HL-60 (cell line): Measurements from ENCODE around the gene LIN52.

ENCODE experiments used
- DNase-seq, 2 experiments: peaks; one replicate each; pipeline ENCODE4 v3.0.0-alpha.2; 2010 to 2020; ENCODE audit warnings: low read depth in 1 of 2, low spot score in 1 of 2
- H3K27ac ChIP-seq: fragments of 250-450 bp; sonication (Bioruptor Pico); replicated peaks from 2 replicates; pipeline ENCODE4 v1.5.1; 2020; ENCODE audit warnings: mild to moderate bottlenecking, moderate library complexity
- H3K27me3 ChIP-seq: fragments of 250-450 bp; sonication (Bioruptor Pico); 2 replicates; pipeline ENCODE4 v1.5.1; 2021; ENCODE audit warnings: mild to moderate bottlenecking, moderate library complexity; ENCODE audit not compliant: insufficient read depth, poor library complexity, severe bottlenecking
- H3K4me3 ChIP-seq: replicated peaks from 2 replicates; pipeline ENCODE4 v1.5.1; 2011; ENCODE audit warnings: mild to moderate bottlenecking, control low read depth, low read length; ENCODE audit not compliant: insufficient read depth
- GABPA ChIP-seq: IDR thresholded peaks from 2 replicates; pipeline ENCODE4 v1.6.1; 2012; ENCODE audit warnings: low read depth
- POLR2AphosphoS5 ChIP-seq: IDR thresholded peaks from 2 replicates; pipeline ENCODE4 v1.6.1; 2012; ENCODE audit warnings: low read depth
- SPI1 ChIP-seq: IDR thresholded peaks from 2 replicates; pipeline ENCODE4 v1.6.1; 2012; ENCODE audit warnings: low read depth, mild to moderate bottlenecking, borderline replicate concordance
- TF ChIP-seq, protein P1 (sequence below): IDR thresholded peaks from 2 replicates; pipeline ENCODE4 v1.6.1; 2012; ENCODE audit warnings: low read depth; ENCODE audit not compliant: insufficient replicate concordance
- TF ChIP-seq, protein P2 (sequence below): IDR thresholded peaks from one replicate; pipeline ENCODE4 v1.5.1; 2011; ENCODE audit warnings: low read length, control low read depth, inconsistent platforms; ENCODE audit not compliant: insufficient read depth

Gene LIN52

DNA sequence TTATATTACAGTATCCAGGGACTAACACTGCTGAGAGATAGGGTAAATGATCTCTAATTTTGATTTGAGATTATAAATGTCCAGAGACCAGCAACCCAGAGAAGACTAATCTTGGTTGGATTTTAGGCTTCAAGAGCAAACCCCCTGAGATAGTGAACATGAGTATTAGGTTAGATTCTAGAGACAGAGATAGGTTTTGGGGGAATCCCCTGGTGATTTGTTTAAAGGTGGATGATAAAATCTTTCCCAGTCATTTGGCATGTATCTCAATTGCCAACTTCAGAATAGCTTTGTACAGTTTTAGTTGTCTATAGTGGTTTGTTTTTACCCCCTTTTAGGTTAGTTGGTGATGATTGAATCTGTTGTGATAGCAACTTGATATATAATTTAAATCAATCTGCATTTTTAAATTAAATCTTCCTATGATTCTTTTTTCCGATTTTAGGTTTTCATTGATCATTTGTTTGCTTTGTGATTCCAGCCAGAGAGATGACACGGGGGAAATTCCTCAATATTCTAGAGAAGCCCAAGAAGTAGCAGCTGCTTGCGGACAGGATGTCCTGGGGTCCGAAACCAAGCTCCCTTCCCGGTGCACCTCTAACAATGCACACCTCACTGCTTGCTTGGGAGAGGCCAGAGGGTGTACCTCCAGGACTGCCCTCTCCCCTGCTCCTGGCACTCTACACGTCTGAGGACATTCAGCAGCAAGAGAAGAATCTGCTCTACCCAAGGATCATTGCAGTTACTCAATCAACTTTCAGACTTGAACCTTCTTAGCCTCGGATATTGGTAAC is 113.9 kb downstream of the LIN52 start:
- no peak overlapping the region for H3K27ac ChIP-seq
- H3K4me3 ChIP-seq: no peak overlapping the region
- no peak for DNase-seq
- H3K27me3 ChIP-seq: no peaks in the 10 kb centered on the region
- TF ChIP-seq, protein P1, sequence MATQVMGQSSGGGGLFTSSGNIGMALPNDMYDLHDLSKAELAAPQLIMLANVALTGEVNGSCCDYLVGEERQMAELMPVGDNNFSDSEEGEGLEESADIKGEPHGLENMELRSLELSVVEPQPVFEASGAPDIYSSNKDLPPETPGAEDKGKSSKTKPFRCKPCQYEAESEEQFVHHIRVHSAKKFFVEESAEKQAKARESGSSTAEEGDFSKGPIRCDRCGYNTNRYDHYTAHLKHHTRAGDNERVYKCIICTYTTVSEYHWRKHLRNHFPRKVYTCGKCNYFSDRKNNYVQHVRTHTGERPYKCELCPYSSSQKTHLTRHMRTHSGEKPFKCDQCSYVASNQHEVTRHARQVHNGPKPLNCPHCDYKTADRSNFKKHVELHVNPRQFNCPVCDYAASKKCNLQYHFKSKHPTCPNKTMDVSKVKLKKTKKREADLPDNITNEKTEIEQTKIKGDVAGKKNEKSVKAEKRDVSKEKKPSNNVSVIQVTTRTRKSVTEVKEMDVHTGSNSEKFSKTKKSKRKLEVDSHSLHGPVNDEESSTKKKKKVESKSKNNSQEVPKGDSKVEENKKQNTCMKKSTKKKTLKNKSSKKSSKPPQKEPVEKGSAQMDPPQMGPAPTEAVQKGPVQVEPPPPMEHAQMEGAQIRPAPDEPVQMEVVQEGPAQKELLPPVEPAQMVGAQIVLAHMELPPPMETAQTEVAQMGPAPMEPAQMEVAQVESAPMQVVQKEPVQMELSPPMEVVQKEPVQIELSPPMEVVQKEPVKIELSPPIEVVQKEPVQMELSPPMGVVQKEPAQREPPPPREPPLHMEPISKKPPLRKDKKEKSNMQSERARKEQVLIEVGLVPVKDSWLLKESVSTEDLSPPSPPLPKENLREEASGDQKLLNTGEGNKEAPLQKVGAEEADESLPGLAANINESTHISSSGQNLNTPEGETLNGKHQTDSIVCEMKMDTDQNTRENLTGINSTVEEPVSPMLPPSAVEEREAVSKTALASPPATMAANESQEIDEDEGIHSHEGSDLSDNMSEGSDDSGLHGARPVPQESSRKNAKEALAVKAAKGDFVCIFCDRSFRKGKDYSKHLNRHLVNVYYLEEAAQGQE: no peak
- no peak for TF ChIP-seq SPI1

DNA sequence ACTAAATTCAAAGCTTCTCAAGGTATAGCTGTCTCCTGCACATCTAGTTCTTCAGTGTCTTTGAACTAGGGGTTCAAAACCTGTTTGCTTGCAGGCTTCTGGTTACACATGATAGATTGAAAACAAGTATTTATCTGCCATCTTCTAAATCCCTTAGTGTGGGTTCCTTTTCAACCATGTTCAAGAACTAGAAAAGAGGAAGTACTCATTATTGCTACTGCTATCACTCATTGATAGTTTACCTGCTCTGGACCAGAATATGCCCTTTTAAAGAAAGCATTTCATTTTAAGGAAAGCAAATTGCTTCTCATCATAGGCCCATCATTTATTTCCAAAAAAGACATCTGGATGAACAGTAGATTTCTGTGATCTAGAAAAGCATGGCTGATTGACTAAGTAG is 117.4 kb downstream of the LIN52 start:
- TF ChIP-seq, protein P2, sequence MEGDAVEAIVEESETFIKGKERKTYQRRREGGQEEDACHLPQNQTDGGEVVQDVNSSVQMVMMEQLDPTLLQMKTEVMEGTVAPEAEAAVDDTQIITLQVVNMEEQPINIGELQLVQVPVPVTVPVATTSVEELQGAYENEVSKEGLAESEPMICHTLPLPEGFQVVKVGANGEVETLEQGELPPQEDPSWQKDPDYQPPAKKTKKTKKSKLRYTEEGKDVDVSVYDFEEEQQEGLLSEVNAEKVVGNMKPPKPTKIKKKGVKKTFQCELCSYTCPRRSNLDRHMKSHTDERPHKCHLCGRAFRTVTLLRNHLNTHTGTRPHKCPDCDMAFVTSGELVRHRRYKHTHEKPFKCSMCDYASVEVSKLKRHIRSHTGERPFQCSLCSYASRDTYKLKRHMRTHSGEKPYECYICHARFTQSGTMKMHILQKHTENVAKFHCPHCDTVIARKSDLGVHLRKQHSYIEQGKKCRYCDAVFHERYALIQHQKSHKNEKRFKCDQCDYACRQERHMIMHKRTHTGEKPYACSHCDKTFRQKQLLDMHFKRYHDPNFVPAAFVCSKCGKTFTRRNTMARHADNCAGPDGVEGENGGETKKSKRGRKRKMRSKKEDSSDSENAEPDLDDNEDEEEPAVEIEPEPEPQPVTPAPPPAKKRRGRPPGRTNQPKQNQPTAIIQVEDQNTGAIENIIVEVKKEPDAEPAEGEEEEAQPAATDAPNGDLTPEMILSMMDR: no peak

DNA sequence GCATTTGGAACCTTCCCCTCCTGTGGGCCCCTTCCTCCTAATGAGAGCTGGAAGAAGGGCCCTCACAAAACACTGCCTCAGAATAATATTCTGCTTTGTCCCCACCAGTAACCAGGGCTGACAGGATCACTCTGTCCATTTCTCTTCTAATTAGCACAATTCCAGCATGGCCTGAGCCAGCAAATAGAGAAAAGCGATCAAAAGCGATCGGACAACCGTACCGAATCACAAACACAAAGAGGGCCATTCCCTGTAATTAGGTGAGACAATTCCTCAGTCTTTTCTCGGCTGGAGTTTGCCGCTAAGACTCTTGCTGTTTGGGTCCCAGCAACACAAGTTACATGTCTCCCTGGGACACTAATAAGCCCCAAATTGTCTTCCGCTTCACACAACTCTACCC is 118.9 kb downstream of the LIN52 start:
- no peaks in the 10 kb centered on the region for H3K27me3 ChIP-seq
- DNase-seq: no peak
- H3K27ac ChIP-seq: no peak overlapping the region
- H3K4me3 ChIP-seq: no peak overlapping the region
- TF ChIP-seq, protein P1: no peak
- TF ChIP-seq SPI1 (no peak), POLR2AphosphoS5 (no peak), GABPA (no peak)
- TF ChIP-seq, protein P2: no peak

More for the DNA sequence above, 117.4 kb downstream of the LIN52 start:
- Histone ChIP-seq H3K27ac (no peak overlapping the region), H3K27me3 (no peaks in the 10 kb centered on the region), H3K4me3 (no peak overlapping the region)
- no peak for DNase-seq

DNA sequence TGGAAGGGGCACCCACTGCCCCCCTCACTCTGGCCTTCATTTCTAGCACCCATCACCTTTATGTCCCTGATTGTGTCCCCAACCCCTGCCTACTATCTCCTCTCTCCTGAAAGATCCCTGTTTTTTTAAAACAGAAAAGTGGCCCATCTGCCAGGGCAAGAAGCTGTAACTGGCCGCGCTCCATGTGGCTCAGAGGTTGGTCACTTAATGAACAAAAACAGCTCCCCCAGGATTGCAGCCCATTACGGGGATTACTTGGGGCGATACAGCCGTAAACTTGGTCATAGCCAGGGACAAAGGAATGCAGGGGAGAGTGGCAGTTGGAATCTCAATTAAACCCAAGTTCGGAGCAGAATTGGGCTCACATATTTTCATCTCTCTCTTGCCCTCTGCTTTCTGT is 119.7 kb downstream of the LIN52 start:
- H3K4me3 ChIP-seq: no peak overlapping the region
- TF ChIP-seq SPI1 (no peak), POLR2AphosphoS5 (no peak), GABPA (no peak)
- TF ChIP-seq, protein P2: no peak
- TF ChIP-seq, protein P1: no peak
- H3K27me3 ChIP-seq: no peaks in the 10 kb centered on the region
- H3K27ac ChIP-seq: no peak overlapping the region
- no peak for DNase-seq
